ENCODE measurements around the gene SLC35F4. TPM values are rescaled to one million over a fixed set of nuclear protein-coding genes. Genes with fewer than 3 reads are reported as not detected.

Gene SLC35F4
- total and polyA plus RNA-seq, 2 experiments from 2014 or later = 0.07 TPM; not detected in 1

DNA sequence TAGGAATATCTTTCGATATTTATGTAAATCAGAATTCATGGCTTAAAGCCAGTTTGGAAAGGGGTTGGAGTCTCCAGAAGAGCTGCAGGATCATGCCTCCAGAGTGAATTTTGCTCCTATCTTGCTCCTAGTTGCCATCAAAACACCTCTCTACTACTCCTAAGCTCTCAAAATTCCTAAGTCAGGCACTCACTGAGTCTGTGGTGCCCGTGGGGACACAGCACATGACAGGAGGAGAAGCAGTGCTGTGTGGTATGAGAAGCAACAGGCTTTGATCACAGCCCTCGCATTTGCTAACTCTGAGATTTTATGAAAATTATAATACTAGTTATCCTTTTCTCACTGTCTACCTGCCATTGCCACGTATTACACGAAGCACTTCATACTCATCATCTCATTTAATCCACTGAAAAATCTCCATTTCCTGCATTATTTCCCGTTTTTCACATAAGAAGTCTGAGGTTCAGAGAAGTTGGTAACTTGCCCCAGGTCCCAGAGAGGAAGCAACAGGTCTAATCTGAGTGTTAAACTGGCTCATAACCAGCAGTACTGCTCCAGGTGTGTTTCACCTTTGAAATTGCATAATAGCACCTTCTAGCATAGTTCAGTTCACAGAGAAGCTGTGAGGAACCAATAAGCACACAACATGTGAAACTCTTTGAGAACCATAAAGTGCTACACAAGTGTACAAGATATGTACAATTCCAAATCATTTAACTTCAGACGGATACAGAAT is 33.1 kb upstream of the SLC35F4 start:
- Histone ChIP-seq H3K79me2 (no peaks in the 10 kb centered on the region), H3K4me1 (ENCODE audit: insufficient read depth) (no peaks in the 10 kb centered on the region), H3K36me3 (replicated peaks; ENCODE audit: insufficient read depth, low read depth) (no peaks in the 10 kb centered on the region), H3K9me2 (replicated peaks; ENCODE audit: insufficient read depth) (no peaks in the 10 kb centered on the region), H4K20me1 (ENCODE audit: insufficient read depth, poor library complexity, severe bottlenecking) (no peaks in the 10 kb centered on the region), H2AFZ (no peak overlapping the region), H3K9me3 (ENCODE audit: low read depth) (no peaks in the 10 kb centered on the region), H3K27ac (no peak overlapping the region), H3K4me3 (no peak overlapping the region), H3K27me3 (no peaks in the 10 kb centered on the region), H3K4me2 (no peak overlapping the region)
- TF ChIP-seq, protein P1, sequence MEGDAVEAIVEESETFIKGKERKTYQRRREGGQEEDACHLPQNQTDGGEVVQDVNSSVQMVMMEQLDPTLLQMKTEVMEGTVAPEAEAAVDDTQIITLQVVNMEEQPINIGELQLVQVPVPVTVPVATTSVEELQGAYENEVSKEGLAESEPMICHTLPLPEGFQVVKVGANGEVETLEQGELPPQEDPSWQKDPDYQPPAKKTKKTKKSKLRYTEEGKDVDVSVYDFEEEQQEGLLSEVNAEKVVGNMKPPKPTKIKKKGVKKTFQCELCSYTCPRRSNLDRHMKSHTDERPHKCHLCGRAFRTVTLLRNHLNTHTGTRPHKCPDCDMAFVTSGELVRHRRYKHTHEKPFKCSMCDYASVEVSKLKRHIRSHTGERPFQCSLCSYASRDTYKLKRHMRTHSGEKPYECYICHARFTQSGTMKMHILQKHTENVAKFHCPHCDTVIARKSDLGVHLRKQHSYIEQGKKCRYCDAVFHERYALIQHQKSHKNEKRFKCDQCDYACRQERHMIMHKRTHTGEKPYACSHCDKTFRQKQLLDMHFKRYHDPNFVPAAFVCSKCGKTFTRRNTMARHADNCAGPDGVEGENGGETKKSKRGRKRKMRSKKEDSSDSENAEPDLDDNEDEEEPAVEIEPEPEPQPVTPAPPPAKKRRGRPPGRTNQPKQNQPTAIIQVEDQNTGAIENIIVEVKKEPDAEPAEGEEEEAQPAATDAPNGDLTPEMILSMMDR (IDR thresholded peaks at IDR 0.05; ENCODE audit: poor library complexity) = no peak
- TF ChIP-seq EZH2phosphoT487 (IDR thresholded peaks at IDR 0.05; ENCODE audit: low read depth, severe bottlenecking, unreplicated experiment) (no peak), EZH2 (IDR thresholded peaks at IDR 0.05; ENCODE audit: borderline replicate concordance) (no peak)
- no peak for DNase-seq (ENCODE audit: low spot score)
- WGBS (ENCODE audit: low lambda C conversion rate, missing lambda C conversion rate) = 82% methylated on average over 7 of the region's 7 CpGs

DNA sequence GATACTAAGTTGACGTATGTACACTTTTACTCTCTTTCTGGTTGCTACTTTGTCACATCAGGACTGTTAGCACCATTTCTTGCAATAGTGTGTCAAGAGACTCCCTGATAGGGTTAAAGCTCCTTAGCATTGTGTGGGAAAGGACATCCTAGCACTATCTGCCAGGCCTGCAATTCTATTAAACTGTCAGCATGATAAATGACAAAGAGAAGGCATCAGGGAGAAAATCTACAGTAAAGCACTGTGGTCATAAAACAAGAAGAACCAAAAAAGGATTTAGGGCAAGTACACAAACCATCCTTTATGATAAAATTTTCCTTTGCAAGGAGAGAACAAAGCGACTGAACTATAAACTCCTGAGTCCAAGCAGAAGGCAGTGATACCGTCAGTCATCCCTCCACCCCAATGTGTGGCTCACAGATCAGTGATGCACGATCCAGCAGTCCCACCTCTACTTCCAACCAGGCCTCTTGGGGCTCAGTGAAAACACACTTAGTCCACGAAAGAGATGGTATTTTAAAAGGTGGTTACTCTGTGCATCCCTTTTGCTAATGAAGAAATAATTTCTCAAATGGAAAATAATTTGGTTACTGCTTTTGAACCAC is 31.4 kb upstream of the SLC35F4 start:
- Histone ChIP-seq H3K4me1 (ENCODE audit: insufficient read depth) (no peaks in the 10 kb centered on the region), H3K4me3 (no peak overlapping the region), H3K9me3 (ENCODE audit: low read depth) (no peaks in the 10 kb centered on the region), H4K20me1 (ENCODE audit: insufficient read depth, poor library complexity, severe bottlenecking) (no peaks in the 10 kb centered on the region), H3K4me2 (no peak overlapping the region), H3K27ac (no peak overlapping the region), H3K79me2 (no peaks in the 10 kb centered on the region), H3K27me3 (no peaks in the 10 kb centered on the region), H3K9me2 (replicated peaks; ENCODE audit: insufficient read depth) (no peaks in the 10 kb centered on the region), H3K36me3 (replicated peaks; ENCODE audit: insufficient read depth, low read depth) (no peaks in the 10 kb centered on the region), H2AFZ (no peak overlapping the region)
- WGBS (ENCODE audit: low lambda C conversion rate, missing lambda C conversion rate) = 42% methylated on average over 5 of the region's 5 CpGs
- DNase-seq (ENCODE audit: low spot score) = no peak
- TF ChIP-seq EZH2 (IDR thresholded peaks at IDR 0.05; ENCODE audit: borderline replicate concordance) (no peak), EZH2phosphoT487 (IDR thresholded peaks at IDR 0.05; ENCODE audit: low read depth, severe bottlenecking, unreplicated experiment) (no peak)
- TF ChIP-seq, protein P1 (IDR thresholded peaks at IDR 0.05; ENCODE audit: poor library complexity) = no peak

DNA sequence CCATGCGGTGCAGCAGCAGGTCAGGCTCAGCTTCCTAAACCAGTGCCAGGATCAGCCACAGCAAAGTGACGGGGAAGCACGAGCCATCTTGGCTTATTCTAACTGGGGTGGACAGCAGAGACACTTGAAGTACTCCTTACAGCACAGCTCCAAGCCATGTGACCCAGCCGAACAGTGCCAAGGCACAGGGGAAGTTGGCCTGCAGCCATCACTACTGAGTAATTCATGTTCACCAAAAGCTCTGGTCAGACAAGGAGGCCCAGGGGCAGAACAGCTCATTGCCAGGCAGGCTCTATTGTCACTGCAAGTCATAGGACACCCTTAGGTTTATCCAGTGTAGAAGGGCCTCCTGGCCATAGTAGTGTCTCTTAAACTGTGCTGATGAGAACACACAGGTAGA is 23.4 kb upstream of the SLC35F4 start:
- WGBS (ENCODE audit: low lambda C conversion rate, missing lambda C conversion rate) = 77% methylated on average over 4 of the region's 4 CpGs
- no peaks in the 10 kb centered on the region for H3K4me1 ChIP-seq (ENCODE audit: insufficient read depth)
- H3K9me2 ChIP-seq (replicated peaks; ENCODE audit: insufficient read depth) = no peaks in the 10 kb centered on the region
- TF ChIP-seq EZH2 (IDR thresholded peaks at IDR 0.05; ENCODE audit: borderline replicate concordance) (no peak), EZH2phosphoT487 (IDR thresholded peaks at IDR 0.05; ENCODE audit: low read depth, severe bottlenecking, unreplicated experiment) (no peak)
- TF ChIP-seq, protein P1 (IDR thresholded peaks at IDR 0.05; ENCODE audit: poor library complexity) = no peak
- no peak overlapping the region for H3K27ac ChIP-seq
- H3K9me3 ChIP-seq (ENCODE audit: low read depth) = no peaks in the 10 kb centered on the region
- peak; percentile 33 for DNase-seq (ENCODE audit: low spot score)
- no peak overlapping the region for H2AFZ ChIP-seq
- no peaks in the 10 kb centered on the region for H3K36me3 ChIP-seq (replicated peaks; ENCODE audit: insufficient read depth, low read depth)
- H3K27me3 ChIP-seq = no peaks in the 10 kb centered on the region
- no peak overlapping the region for H3K4me2 ChIP-seq
- H4K20me1 ChIP-seq (ENCODE audit: insufficient read depth, poor library complexity, severe bottlenecking) = no peaks in the 10 kb centered on the region
- no peaks in the 10 kb centered on the region for H3K79me2 ChIP-seq
- H3K4me3 ChIP-seq = no peak overlapping the region
